GM19240 (cell line): ENCODE results near the gene CAMK2D.
A peak's percentile ranks its signal among the peaks of the same experiment; 100 is the strongest.

Experiments used
- DNase-seq: peaks from one replicate; pipeline ENCODE4 v3.0.0; 2011; ENCODE audit warnings: low spot score; ENCODE audit not compliant: insufficient read length

CAMK2D gene

GRCh38 chr4:113684534-113685091, 76.9 kb downstream of the CAMK2D start:
- DNase-seq: no peak

GRCh38 chr4:113682730-113683537, 78.6 kb downstream of the CAMK2D start:
- DNase-seq: peak; percentile 43

- DNase-seq: no peak
These were observed 82.9 kb downstream of the CAMK2D start for GRCh38 chr4:113678641-113679040.

- DNase-seq: no peak
These were observed 84.2 kb downstream of the CAMK2D start for GRCh38 chr4:113677325-113677724.

GRCh38 chr4:113675731-113676697, 85.5 kb downstream of the CAMK2D start:
- DNase-seq: no peak

GRCh38 chr4:113674733-113675132, 86.8 kb downstream of the CAMK2D start:
- no peak for DNase-seq

GRCh38 chr4:113674251-113674650, 87.3 kb downstream of the CAMK2D start:
- no peak for DNase-seq

- no peak for DNase-seq
These were observed 88.1 kb downstream of the CAMK2D start for GRCh38 chr4:113673450-113673849.

GRCh38 chr4:113666386-113667114, 95.0 kb downstream of the CAMK2D start:
- no peak for DNase-seq

- no peak for DNase-seq
These were observed 96.5 kb downstream of the CAMK2D start for GRCh38 chr4:113665036-113665435.

GRCh38 chr4:113662581-113662980, 99.0 kb downstream of the CAMK2D start:
- no peak for DNase-seq

- DNase-seq: no peak
These were observed 102.4 kb downstream of the CAMK2D start for GRCh38 chr4:113659127-113659526.

- DNase-seq: no peak
These were observed 103.8 kb downstream of the CAMK2D start for GRCh38 chr4:113657586-113658233.

GRCh38 chr4:113653871-113654270, 107.7 kb downstream of the CAMK2D start:
- DNase-seq: no peak

GRCh38 chr4:113646442-113646822, 115.1 kb downstream of the CAMK2D start:
- DNase-seq: no peak

GRCh38 chr4:113645771-113646441, 115.6 kb downstream of the CAMK2D start:
- no peak for DNase-seq

- DNase-seq: no peak
These were observed 116.2 kb downstream of the CAMK2D start for GRCh38 chr4:113645288-113645687.

GRCh38 chr4:113644398-113644797, 117.1 kb downstream of the CAMK2D start:
- DNase-seq: no peak

GRCh38 chr4:113643505-113643904, 118.0 kb downstream of the CAMK2D start:
- no peak for DNase-seq

- DNase-seq: no peak
These were observed 120.5 kb downstream of the CAMK2D start for GRCh38 chr4:113641025-113641431.
